Measurements from ENCODE around the gene AQP5. TPM values are rescaled to one million over a fixed set of nuclear protein-coding genes. Genes with fewer than 3 reads are reported as not detected.

Gene AQP5
- total and polyA plus RNA-seq, 2 of the 8 experiments (the other 6 are each of a cell fraction or from before 2014, with no cell fraction given), result 2.5 to 3.2 TPM

- no peak for TF ChIP-seq ZNF274 (IDR thresholded peaks at IDR 0.05; ENCODE audit: borderline replicate concordance, extremely low read depth, low read length)
These were observed 40.4 kb upstream of the AQP5 start (continued) for GRCh38 chr12:49921299-49921698.

All from H1 (cell line).